ELR (cell line): Measurements from ENCODE around the gene EIF2B4.
"Not testable (repeated sequence)": the region's sequence is repeated elsewhere in the genome, so short reads cannot be mapped to it uniquely, and the experiment has no call there.

ENCODE experiments used
- DNase-seq: peaks from one replicate; pipeline ENCODE4 v3.0.0-alpha.2; 2015; ENCODE audit warnings: low read depth

Gene EIF2B4

DNA sequence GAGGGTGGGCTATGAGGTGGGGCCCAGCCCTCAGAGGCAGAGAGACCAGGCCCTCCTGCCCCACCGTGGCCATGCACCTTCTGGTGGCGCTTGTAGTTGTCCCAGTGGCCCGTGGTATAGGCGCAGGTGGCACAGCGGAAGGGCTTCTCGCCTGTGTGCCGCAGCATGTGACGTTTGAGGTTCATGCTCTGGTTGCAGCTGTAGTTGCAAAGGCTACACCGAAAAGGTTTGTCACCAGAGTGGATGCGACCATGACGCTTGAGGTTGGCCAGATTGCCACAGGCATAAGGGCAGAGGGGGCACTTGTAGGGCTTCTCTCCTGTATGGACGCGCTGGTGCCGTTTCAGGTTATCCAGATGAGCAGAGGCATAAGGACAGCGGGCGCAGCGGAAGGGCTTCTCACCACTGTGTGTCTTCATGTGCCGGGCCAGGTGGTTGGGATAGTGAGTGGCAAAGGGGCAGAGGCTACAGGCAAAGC lies 7.5 kb upstream of the EIF2B4 start:
- no peak for DNase-seq

DNA sequence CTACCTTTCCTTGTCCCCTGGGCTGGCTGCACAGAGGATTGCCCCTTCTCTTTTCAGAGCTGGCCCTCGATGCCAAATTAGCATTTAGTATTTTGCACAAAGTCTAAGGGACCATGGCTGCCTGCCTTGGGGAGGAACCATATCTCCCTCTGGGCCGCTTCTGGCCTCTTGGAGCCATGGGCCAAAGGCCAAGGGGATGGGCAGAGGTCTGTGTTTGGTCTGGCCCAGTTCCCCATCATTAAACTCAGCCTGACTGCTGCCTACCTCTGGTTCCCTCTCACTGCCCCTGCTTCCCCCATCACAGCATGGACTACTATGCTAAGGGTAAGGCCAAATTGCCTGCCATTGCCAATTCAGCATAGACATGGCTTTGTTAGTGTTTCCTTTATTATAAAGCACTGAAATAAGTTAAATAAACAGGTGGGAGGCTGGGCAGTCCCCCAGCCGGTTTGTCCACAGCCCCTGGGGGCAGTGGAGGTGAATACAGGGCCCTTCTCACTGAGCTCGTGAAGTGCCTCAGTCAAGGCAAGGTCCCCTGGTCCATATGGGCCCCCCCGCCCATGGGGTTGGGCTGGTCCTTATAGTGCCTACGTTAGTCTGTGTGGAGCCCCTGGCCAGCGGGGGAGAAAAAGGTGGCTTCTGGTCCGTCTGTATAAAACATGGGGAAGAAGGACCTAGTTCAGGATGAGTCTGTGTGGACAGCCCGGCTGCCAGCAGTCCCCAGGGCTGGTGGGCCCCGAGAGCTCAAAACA lies 6.9 kb upstream of the EIF2B4 start:
- no peak for DNase-seq

DNA sequence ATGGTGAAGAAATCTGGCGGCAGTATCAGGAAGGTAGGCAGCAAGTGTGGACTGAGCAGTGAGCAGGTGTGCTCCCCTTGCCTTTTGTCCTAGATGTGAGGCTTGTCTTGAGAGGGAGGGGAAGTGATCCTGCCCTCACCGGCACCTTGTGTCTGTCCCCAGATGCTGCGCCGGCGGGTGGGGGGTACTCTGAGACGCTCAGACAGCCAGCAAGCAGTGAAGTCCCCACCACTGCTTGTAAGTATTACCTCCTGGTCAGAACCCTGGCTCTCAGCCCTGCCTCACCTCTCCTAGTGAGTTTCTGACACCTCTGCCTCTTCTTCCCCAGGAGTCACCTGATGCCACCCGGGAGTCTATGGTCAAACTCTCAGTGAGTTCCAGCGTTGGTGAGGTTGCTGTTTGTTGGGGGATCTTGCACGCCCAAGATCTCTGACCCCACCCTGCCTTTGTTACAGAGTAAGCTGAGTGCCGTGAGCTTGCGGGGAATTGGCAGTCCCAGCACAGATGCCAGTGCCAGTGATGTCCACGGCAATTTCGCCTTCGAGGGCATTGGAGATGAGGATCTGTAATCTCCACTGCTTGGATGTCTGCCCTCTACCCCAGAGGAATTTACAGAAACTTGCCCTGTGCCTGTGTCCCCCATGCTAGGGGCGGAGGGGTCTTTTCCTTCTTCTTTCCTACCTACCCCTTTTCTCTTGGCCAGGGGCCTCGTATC lies 6.2 kb upstream of the EIF2B4 start:
- no peak for DNase-seq

DNA sequence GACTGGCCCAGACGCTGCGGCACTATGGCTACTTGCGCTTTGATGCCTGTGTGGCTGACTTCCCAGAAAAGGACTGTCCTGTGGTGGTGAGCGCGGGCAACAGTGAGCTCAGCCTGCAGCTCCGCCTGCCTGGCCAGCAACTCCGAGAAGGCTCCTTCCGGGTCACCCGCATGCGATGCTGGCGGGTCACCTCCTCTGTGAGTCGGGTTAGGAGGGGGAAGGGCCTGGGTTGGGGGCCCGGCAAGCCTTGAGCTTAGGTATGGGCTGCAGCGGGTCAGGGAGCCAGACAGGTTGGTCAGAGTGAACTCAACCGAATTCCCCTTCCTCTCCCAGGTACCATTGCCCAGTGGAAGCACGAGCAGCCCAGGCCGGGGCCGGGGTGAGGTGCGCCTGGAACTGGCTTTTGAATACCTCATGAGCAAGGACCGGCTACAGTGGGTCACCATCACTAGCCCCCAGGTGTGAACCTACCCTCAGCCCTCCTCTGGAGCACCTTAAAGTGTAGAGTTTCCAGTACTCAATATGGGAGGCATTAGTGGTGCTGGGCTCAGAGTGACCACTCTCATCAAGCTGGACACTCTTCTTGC lies 5.5 kb upstream of the EIF2B4 start:
- DNase-seq = no peak

DNA sequence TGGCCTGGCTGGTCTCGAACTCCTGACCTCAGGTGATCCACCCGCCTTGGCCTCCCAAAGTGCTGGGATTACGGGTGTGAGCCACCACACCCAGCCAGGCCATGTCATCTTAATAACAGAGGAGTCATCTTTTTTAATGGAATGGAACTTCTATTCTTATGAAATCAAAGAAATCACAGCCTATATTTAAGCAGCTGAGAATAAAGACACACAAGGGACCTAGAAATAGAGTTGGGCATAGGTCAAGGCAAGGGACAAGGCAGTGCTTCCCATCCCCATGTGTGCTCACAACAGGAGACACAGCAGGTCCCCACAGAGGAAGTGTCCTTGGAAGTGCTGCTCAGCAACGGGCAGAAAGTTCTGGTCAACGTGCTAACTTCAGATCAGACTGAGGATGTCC lies 3.4 kb upstream of the EIF2B4 start:
- no peak for DNase-seq

DNA sequence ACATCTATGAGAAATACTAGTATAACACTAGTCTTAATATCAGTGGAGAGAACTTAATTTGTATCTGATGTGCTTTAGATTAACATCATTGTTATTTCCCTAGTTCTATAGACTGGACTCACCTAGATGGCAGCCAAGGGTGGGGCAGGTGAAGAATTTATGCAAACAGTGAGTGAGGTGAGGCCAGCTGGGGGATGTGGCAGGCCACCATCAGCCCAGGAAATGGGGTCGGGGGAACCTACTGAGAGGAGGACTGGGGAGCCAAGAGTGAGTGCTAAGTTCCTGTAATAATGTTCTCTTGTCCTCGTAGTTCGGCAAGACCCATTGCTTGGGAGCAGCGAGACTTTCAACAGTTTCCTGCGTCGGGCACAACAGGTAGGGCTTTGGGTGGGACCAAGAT lies 2.8 kb upstream of the EIF2B4 start:
- no peak for DNase-seq

DNA sequence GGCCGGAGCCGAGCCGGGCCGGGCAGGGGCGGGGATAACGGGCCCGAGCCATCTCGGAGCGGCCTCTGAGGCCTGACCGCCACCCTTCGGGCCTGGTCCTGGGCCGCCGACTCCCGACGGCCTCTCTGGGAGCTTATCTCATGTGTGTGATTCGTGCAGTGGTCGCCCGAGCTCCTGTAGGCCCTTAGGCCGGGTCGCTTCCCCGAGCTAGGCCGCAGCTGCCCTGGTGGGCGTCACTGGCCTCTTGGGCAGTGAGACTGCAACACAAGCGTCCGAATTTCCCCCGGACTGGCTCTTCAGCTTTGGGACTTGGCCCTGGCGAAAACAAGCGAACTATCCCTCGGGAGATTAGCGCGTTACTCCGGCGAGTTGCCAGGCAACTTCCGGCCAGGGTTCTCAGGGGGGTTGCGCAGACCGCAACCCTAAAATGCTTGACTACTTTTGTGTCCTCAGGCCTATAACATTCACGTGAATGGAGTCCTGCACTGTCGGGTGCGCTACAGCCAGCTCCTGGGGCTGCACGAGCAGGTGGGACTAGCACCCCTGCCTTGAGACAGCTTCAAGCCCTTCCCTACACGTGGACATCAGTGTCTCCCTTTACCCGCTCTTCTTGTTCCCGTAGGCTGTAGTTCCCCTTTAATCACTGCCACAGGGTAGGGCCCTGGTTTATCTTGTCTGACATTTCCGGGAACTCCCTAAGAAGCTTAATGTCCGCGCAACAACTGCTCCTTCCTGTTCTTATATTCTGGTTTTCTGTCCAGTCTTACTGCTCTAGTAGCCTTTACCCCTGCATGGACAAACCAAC lies 880 bp upstream of the EIF2B4 start:
- peak; percentile 61 for DNase-seq

DNA sequence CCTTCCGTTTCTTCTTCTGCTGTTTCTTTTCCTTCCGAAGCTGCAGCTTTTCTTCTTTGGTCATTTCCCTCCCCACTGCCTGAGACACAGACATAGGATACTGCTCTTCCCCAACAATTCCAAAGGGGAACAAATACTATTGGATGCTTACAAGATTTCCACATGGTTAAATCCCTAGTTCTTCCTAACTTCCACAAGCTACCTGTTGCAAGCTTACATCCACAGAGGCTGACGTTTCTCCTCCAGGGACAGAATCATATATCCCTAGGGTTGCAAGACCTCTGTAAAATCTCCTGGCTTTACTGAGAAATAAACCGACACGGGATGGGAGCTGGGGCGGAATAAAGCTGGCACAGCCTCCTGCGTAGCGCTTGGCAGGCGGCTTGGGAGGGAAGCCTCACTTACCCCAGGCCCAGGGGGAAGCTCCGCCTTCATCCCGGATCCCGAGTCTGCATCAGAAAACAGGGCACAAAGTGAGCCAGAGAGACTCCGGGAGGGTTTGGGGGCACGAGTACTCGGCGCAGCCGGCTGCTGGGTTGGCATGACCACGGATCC lies 590 bp downstream of the EIF2B4 start:
- peak; percentile 66 for DNase-seq

DNA sequence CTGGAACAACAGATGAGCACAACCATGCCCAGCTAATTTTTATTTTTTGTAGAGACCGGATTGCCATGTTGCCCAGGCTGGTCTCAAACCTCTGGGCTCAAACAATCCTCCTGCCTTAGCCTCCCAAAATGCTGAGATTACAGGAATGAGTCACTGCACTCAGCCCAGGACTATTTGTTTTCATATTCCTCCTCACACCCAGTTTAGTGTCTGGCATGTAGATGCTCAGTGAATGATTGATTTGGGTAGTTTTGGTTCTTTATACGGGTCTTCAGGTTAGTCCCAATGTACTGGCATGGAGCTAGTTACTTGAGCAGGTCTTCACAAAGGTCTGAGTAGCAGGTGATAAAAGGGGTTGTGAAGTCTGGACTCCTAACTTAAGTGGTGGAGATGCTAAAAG lies 6.2 kb downstream of the EIF2B4 start:
- no peak for DNase-seq

DNA sequence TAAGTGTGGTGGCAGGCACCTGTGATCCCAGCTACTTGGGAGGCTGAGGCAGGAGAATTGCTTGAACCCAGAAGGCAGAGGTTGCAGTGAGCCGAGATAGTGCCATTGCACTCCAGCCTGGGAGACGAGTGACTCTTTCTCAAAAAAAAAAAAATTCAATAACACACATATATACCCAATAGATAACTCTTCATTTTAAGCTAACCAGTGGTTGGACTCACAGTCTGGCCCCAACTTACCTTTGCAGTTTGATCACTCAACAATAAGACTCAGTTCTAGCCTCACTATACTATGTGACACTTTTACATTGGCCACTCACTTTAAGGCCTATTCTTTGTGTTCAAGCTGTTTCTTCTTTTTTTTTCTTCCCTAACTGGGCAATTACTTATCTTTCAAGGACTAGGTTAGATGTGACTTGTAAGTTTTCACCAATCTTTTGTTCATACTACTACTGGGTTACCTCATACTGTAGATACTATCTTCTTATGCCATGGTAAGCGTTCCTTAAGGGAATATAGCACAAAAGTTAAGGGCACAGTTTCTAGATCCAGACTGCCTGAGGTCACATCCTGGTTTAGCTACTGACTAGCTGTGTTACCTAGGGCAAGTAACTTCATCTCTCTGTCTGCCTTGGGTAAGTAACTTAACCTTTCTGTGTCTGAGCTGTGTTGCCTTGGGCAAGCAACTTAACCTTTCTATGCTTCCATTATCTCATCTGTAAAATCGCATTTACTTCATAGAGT lies 7.3 kb downstream of the EIF2B4 start:
- no peak for DNase-seq

DNA sequence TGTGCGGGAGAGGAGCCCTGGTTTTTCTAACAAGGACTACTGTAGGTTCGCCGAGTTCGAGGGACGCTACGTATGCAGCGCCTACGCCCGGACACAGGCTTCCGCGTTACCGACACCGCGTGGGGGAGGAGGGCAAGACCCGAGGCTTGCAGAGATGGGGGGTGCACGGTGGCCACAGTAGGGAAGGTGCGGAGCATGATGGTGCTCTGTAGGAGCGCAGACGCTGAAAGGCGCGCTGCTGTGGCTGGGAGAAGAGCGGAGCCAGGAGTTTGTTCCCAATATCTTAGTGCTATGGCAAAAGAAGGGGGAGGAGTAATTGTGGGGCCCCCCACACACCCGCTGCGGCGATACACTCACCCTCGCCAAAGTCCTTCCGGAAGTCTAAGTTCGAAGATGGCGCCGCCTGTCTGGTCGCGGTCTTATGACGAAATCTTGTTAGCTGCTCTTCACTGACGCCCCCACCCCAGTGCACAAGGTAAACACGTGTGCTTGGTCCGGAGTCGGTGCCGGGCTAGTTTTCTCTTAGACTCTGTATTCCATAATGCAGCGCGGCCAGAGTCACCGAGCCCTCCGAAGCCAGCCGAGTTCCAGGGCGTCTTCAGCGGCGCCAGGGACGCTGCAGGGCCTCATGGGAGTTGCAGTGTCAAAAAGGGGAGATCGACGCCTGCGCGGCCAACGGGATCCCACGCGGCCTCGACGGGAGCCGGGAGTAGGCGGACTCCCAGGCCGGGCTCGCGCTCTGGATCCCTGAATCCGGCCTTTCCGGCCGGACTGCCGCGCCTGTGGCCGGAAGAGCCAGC lies 13.6 kb downstream of the EIF2B4 start, which contains the start of gene GTF3C2:
Gene GTF3C2, minus strand, starts transcription at position 383 of the 800 bp plus-strand sequence. CDS start 13,210 bp downstream, outside the sequence.
- DNase-seq = peak; percentile 98

DNA sequence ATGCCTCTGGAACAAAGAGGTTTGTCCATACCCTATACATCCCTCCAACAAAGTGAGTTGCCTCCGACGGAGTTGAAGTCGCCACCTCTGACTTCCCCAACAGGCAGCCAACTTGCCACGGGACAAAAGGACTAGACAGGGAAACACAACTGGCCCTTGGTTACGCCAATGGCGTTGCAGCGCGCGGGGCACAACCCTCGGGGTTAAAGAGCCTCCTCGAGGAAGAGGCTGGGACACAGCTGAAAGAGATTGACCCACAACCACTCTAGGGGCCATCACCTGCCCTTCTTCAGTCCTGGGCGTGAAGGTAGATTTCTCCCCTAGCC lies 14.1 kb downstream of the EIF2B4 start:
- DNase-seq = peak; percentile 74

DNA sequence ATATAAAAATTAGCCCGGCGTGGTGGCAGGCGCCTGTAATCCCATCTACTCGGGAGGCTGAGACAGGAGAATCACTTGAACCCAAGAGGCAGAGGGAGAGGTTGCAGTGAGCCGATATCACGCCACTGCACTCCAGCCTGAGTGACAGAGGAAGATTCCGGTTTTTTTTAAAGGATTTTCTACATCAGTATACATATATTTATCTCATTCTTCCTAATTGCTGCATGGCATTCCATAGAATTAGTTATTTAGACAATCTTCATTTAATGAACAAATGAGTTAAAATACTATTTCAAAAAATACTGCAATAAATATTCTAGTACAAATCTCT lies 15.6 kb downstream of the EIF2B4 start:
- no peak for DNase-seq

DNA sequence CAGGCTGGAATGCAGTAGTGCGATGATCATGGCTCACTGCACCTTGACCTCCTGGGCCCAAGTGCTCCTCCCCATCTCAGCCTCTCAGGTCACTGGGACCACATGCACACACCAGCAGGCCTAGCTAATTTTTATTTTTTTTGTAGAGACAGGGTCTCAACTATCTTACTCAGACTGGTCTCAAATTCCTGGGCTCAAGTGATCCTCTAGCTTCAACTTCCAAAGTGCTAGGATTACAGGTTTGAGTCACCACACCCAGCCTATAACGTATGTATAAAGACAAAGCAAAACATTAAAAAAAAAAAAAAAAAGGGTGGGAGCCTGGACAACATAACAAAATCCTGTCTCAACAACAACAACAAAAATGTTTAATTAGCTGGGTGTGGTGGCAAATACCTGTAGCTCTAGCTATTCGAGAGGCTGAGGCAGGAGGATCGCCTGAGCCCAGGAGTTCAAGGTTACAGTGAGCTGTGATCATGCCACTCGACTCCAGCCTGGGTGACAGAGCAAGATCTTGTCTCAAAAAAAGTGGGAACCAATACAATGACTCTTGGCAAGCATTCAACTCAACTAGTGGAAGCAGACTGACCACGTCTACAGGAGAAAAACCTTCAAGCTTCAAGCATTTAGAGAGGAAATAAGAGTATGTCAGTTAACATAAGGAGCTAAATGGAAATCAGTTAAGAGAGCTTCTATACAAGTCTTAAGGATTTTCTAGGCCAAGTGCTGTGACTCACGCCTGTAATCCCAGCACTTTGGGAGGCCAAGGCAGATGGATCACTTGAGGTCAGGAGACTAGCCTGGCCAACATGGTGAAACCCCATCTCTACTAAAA lies 16.2 kb downstream of the EIF2B4 start:
- DNase-seq = peak; percentile 37

DNA sequence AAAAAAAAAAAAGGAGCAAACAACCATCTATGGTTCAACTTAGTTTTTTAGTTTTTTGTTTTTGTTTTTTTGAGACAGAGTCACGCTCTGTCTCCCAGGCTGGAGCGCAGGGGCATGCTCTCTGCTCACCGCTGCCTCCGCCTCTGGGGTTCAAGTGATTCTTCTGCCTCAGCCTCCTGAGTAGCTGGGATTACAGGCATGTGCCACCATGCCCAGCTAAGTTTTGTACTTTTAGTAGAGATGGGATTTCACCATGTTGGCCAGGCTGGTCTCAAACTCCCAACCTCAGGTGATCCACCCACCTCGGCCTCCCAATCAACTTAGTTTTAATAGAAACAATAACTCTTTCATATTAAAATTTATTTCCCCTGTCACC lies 16.8 kb downstream of the EIF2B4 start:
- not testable (repeated sequence) for DNase-seq

DNA sequence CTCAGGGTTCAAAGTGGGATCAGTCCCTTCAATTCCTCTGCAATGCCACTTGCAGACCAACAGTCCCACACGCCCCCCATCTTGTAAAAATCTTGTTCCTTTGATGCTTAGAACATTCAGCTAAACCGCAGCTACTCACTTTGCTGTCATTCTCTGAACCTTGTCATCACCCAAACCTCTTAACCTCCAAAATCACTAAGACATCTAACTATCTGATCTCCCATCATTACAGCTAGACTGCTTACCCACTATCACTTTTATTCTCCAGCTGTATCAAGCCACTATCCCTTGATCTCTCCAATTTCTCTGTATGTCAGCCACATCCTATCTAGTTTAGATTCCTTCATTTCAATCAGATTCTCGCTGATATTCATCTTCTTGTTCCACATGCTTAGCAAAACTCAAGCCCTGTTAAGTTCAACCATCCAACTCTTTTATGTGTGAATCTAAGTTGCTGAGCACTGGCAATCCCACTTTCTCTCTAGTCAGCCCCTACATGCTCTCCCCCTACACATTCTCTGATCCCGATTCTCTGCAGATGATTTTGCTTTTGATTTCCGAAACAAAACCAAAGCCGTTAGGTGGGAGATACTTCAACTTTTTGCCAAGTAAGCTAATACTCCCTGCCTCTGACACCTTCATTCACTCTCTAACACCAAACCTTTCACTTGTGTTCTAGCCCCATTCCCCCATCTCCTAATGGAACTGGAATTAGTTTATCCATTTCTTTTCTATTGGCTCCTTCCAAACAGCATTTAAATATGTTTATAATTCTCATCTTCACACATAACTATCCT lies 18.1 kb downstream of the EIF2B4 start:
- DNase-seq = no peak

DNA sequence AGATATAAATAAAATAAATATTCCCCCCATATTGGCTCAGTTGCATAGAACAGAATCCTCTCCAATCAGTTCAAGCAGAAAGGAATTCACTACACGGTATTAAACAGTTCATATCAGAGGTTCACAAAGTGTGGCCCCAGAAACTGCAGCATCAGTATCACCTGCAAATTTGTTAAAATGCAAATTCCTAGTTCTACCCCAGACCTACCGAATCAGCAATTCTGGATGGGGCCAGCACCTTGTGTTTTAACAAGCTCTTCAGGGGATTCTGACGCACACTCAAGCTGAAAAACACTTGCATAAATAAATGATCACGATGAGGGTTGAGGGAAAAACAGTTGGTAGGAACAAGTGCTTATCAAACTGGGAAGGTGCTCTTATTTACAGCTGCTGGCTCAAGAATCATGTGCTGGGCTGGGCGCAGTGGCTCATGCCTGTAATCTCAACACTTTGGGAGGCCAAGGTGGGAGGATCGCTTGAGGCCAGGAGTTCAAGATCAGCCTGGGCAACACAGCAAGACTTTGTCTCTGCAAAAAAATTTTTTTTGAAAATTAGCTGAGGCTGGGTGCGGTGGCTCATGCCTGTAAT lies 19.9 kb downstream of the EIF2B4 start:
- no peak for DNase-seq

DNA sequence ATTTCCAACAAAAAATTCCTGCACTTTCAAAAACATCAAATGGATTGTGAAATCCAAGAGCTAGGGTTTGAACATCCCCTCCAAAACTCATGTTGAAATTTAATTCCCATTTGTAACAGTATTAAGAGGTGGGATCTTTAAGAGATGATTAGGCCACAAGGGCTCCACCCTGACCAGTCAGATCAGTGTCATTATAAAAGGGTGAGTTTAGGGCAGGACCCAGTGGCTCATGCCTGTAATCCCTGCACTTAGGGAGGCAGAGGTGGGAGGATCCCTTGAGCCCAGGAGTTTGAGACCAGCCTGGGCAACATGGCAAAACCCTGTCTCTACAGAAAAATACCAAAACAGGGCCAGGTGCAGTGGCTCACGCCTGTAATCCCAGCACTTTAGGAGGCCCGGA lies 22.5 kb downstream of the EIF2B4 start:
- DNase-seq = no peak

DNA sequence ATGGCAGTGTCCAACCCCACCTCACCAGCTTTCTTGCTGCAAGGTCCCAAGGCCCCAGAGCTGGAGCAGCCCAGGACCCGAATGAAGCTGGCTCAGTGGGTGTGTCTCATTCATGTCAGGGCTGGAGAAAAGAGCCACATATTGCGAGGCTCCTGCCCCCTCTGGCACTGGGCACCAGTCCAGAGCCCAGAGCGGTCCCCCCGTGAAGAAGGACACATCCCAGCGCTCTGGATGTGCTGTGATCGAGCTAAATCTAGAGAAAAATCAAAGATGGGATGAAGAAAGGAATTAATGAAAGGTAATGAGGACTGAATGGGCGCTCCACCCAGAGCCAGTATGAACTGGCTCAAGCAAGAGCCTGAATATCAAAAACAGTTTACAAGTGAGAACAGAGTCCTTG lies 34.0 kb downstream of the EIF2B4 start:
- DNase-seq = no peak
